Uterus (tissue), 4 donors: ENCODE data around the gene SLC39A11. TPM values are rescaled to one million over a fixed set of nuclear protein-coding genes. Genes with fewer than 3 reads are reported as not detected.

Experiments
- DNase-seq, 2 donors: peaks; one replicate each; pipeline ENCODE4 v3.0.0-alpha.2; 2019 to 2020
- H3K27ac ChIP-seq, 2 donors: fragments of 200-600 bp; sonication (generic); 1 replicate in 1 of 2; 2 replicates in 1 of 2; pipeline ENCODE4 v1.5.1; 2016 to 2018
- H3K27me3 ChIP-seq, 2 donors: fragments of 200-600 bp; sonication (generic); one replicate each; pipeline ENCODE4 v1.5.1; 2018 to 2019; ENCODE audit warnings: control low read depth in 1 of 2
- H3K36me3 ChIP-seq, 2 donors: fragments of 200-600 bp; sonication (generic); one replicate each; pipeline ENCODE4 v1.5.1; 2019; ENCODE audit warnings: control low read depth in 1 of 2
- H3K4me1 ChIP-seq, 2 donors: fragments of 200-600 bp; sonication (generic); one replicate each; pipeline ENCODE4 v1.5.1; 2018 to 2019; ENCODE audit warnings: control low read depth in 1 of 2
- H3K4me3 ChIP-seq, 2 donors: fragments of 200-600 bp; sonication (generic); 1 replicate in 1 of 2; 2 replicates in 1 of 2; pipeline ENCODE4 v1.5.1; 2018 to 2019; ENCODE audit warnings: mild to moderate bottlenecking in 1 of 2
- H3K9me3 ChIP-seq, 2 donors: fragments of 200-600 bp; sonication (generic); one replicate each; pipeline ENCODE4 v1.5.1; 2019; ENCODE audit warnings: control low read depth in 1 of 2
- POLR2A ChIP-seq, 2 donors: fragments of 450-650 bp; IDR thresholded peaks; one replicate each; pipeline ENCODE4 v1.6.1; 2016; ENCODE audit warnings: antibody characterized with exemption in 2 of 2, mild to moderate bottlenecking in 1 of 2, moderate library complexity in 1 of 2
- intact Hi-C: fragments of 100-400 bp; cut with DNase I; formaldehyde crosslinking; loops from one replicate; pipeline ENCODE4 v1.15.1; 2023; ENCODE audit warnings: low total_unique reads
- total RNA-seq, 4 donors: library from RNA; depleted of rRNA in 3 of 4; stranded (reverse); fragments of >200 nt in 3 of 4; gene quantifications; one replicate each; pipeline versions ENCODE4 v1.1.0 to v1.2.4, GENCODE V29; 2014 to 2023
- TF ChIP-seq, protein P1 (sequence below), 4 experiments: fragments of 200-600 bp in 2 of 4; fragments of 450-650 bp in 2 of 4; sonication (generic) in 2 of 4; IDR thresholded peaks; one replicate each; pipeline ENCODE4 v1.5.1; 2016 to 2019; ENCODE audit warnings: antibody characterized with exemption in 4 of 4, mild to moderate bottlenecking in 2 of 4, moderate library complexity in 1 of 4
- donor health status: DM: yes; HTN: yes; CAD: no.

The SLC39A11 gene
- total RNA-seq, 4 donors from 2014 or later: 5.4 to 56.2 (median 21.0) TPM

- intact Hi-C loops: no loop called here
- no peaks in the 10 kb centered on the region for H3K9me3 ChIP-seq
These were observed 109.8 kb downstream of the SLC39A11 start for GRCh38 chr17:72982680-72983079.

DNA sequence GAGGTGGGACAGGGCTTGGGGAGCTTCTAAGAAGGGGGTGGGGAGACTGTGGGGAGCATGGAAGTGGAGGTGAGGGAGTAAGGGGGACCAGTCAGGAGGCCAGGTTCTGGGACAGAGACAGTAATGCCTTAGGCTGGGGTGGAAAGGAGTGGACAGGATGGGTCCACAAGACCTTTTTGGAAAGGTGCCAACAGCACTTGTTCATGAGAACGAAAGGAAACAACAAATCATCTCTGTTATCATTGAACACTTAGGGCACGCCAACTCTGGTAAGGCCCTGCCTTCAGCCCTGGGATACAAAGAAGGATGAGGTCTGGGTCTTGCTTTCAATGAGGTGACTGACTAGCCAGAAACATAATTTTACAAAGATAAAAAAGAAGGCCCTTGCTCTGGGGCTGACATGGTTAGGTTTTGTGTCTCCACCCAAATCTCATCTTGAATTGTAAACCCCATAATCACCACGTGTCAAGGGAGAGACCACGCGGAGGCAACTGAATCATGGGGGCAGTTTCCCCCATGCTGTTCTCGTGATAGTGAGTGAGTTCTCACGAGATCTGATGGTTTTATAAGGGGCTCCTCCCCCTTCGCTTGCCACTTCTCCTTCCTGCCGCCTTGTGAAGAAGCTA lies 113.8 kb downstream of the SLC39A11 start:
- intact Hi-C loops: no loop called here
- TF ChIP-seq, protein P1, sequence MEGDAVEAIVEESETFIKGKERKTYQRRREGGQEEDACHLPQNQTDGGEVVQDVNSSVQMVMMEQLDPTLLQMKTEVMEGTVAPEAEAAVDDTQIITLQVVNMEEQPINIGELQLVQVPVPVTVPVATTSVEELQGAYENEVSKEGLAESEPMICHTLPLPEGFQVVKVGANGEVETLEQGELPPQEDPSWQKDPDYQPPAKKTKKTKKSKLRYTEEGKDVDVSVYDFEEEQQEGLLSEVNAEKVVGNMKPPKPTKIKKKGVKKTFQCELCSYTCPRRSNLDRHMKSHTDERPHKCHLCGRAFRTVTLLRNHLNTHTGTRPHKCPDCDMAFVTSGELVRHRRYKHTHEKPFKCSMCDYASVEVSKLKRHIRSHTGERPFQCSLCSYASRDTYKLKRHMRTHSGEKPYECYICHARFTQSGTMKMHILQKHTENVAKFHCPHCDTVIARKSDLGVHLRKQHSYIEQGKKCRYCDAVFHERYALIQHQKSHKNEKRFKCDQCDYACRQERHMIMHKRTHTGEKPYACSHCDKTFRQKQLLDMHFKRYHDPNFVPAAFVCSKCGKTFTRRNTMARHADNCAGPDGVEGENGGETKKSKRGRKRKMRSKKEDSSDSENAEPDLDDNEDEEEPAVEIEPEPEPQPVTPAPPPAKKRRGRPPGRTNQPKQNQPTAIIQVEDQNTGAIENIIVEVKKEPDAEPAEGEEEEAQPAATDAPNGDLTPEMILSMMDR (IDR thresholded peaks at IDR 0.05): no peak
- TF ChIP-seq POLR2A (IDR thresholded peaks at IDR 0.05): no peak
- Histone ChIP-seq H3K4me1 (peaks cover 0 to 6% of the 10 kb centered on the region in 2 donors), H3K4me3 (no peak overlapping the region), H3K9me3 (no peaks in the 10 kb centered on the region), H3K27me3 (no peaks in the 10 kb centered on the region), H3K27ac (no peak overlapping the region), H3K36me3 (no peaks in the 10 kb centered on the region)
- no peak for DNase-seq

More at GRCh38 chr17:72982680-72983079, 109.8 kb downstream of the SLC39A11 start:
- Histone ChIP-seq H3K27me3 (no peaks in the 10 kb centered on the region), H3K4me1 (peaks cover 0 to 2% of the 10 kb centered on the region in 2 donors), H3K4me3 (no peak overlapping the region), H3K27ac (no peak overlapping the region), H3K36me3 (no peaks in the 10 kb centered on the region)
- DNase-seq: no peak
- TF ChIP-seq POLR2A (IDR thresholded peaks at IDR 0.05): no peak
- TF ChIP-seq, protein P1 (IDR thresholded peaks at IDR 0.05): no peak

DNA sequence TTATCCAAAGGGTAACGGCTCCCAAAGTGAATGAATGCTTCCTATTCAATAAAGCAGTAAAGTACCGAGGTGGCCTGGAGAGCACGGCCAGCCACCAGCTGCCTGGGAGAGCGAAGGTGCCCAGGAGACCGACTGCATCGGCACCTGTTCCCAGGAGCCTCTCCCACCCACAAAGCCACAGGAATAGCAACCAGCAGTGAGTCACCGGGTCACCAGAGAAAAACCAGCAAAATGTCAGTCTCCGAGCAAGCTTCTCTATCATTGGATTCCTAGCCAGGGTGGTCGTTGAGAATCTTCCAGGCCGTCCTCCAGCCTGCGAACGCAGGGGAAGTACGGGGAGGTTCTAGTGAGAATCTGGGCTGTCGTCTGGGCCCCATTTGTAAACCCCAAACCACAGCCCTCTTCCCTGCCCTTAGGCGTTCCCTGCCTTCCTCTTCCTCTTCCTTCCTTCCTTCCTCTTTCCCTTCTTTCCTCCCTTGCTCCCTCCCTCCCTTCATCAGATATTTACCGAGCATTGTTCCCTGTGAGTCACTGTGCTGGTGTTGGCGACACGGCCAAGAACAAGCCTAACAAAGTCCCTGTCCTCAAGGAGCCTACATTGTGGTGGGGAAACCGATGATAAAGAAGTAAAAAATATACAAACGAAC lies 114.6 kb downstream of the SLC39A11 start:
- Histone ChIP-seq H3K4me1 (peaks cover 0 to 6% of the 10 kb centered on the region in 2 donors), H3K27ac (peak overlapping the region in 1 of 2 donors; percentile 45), H3K27me3 (no peaks in the 10 kb centered on the region), H3K36me3 (no peaks in the 10 kb centered on the region), H3K9me3 (no peaks in the 10 kb centered on the region), H3K4me3 (no peak overlapping the region)
- no peak for TF ChIP-seq POLR2A (IDR thresholded peaks at IDR 0.05)
- TF ChIP-seq, protein P1 (IDR thresholded peaks at IDR 0.05): no peak
- DNase-seq: no peak
- intact Hi-C loops: no loop called here

DNA sequence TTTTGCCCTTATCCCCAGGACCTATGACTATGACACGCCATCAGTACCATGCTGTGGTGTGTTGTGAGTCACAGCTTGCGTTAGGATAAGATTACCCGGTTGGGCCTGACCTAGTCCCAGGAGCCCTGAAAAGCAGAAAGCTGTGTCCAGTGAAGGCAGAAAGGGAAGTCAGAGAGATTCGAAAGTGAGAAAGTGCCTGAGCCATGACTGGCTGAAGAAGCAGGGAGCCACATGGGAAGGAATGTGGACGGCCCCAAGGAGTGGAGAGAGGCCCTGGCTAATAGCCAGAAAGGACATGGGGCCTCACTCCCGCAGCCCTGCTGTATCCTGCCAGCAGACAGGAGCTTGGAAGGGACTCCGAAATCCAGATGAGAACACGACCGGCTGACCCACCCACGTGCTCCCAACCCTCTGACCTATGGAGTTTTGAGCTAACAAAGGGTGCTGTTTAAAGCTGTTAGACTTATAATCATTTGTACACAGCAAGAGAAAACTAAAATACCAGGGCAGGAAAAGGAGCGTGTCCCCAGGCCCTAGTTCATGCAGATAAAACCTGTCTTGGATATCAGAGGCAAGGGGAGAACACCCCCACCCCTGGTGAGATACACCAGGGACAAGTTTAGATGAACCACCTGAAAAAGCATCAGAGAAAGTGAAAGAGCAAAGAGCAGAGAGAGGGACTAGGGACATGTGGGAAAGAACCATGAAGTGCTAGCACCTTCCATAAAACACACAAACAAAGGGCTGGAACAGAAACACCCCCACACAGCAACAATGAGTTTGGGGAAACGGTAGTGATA lies 115.3 kb downstream of the SLC39A11 start:
- TF ChIP-seq POLR2A (IDR thresholded peaks at IDR 0.05): no peak
- TF ChIP-seq, protein P1 (IDR thresholded peaks at IDR 0.05): no peak
- intact Hi-C loops: no loop called here
- peak; percentile 23 to 45 for DNase-seq
- Histone ChIP-seq H3K27ac (peak overlapping the region in 1 of 2 donors; percentile 45), H3K4me1 (peaks cover 0 to 6% of the 10 kb centered on the region in 2 donors), H3K27me3 (no peaks in the 10 kb centered on the region), H3K9me3 (no peaks in the 10 kb centered on the region), H3K36me3 (no peaks in the 10 kb centered on the region), H3K4me3 (no peak overlapping the region)

- TF ChIP-seq, protein P1 (IDR thresholded peaks at IDR 0.05): no peak
- TF ChIP-seq POLR2A (IDR thresholded peaks at IDR 0.05): no peak
- Histone ChIP-seq H3K27ac (no peak overlapping the region), H3K36me3 (no peaks in the 10 kb centered on the region), H3K9me3 (no peaks in the 10 kb centered on the region), H3K4me1 (peaks cover 0 to 6% of the 10 kb centered on the region in 2 donors), H3K4me3 (no peak overlapping the region), H3K27me3 (no peaks in the 10 kb centered on the region)
- intact Hi-C loops: no loop called here
- DNase-seq: no peak
These were observed 117.0 kb downstream of the SLC39A11 start for GRCh38 chr17:72975509-72975908.
